GM19467 (cell line): ENCODE results near the gene SLC39A11.
"Not testable (repeated sequence)": the region's sequence is repeated elsewhere in the genome, so short reads cannot be mapped to it uniquely, and the experiment has no call there.

Experiments
- ATAC-seq: cut with Tn5 transposase; IDR thresholded peaks from one replicate; pipeline ENCODE4 v1.9.1; 2021; ENCODE audit warnings: mild to moderate bottlenecking, moderate library complexity; ENCODE audit not compliant: unreplicated experiment

SLC39A11 gene

DNA sequence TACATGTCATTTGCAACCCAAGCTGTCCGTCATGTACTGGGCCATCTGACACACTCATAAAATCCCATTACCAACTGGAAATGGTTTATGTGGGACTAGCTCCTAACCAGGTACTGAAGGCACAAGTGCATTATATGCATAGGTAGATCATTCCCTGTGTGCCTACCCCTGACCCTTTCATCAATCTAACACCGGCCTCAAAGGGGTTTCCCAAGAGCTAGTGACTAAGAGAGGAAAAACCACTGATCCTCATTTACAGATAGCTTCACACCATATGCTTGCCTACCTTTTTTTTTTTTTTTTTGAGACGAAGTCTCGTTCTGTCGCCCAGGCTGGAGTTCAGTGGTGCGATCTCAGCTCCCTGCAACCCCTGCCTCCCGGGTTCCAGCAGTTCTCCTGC is 449.8 kb downstream of the SLC39A11 start:
- ATAC-seq: no peak

DNA sequence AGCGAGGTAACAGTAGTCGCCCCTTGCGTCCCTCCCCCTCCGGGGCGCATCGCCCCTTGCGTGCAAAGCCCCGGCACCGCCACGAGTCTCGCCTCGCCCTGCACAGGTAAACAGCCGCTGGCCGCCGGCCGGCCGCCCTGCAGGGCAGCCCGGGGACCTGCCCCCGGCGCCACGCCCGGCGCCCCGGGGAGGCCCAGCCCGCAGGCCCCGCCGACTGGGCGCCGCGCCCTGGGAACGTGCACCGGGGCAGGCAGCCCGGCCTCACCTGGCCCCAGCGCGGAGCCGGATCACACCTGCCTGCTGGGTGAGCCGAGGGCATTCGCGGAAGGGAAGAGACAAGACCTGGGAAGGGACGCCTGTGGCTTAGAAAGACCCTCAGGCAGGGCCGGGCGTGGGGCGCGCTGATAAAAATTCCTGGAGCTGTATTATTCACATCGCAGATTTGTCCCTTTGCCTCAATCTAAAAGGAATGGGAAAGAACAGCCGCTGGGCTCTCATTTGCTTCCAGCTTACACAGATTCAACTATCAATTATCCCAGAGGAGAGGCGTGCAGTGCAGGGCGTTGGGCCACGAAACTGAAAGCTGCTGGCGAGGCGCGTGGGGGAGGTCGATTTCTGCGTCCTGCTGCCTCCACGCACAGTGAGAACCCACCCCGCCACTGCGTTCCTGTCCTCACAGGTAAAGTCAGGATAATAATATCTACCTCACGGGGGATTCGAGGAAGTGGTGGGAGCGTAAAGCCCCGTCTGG is 451.9 kb downstream of the SLC39A11 start:
- ATAC-seq: no peak

DNA sequence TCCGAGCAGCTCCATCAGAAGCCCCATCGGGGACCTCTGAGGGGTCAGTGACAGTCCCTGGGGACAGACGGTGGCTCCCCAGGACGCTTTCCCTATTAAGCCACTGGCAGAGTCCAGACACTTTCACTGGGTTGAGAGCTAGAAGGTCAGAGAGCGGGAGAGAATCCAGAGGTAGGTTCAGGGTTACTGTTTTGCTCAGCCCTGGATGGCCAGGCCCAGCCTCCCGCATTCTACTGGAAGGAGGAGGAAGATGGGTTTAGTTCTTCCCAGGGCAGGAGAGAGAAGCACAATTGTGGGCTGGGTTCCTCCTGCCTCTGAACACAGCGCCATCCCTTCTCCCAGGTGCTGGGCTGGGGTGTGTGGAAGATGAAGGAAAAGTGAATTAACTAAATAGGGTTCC is 452.8 kb downstream of the SLC39A11 start:
- no peak for ATAC-seq

- not testable (repeated sequence) for ATAC-seq
Observed at GRCh38 chr17:72638932-72639331, 453.6 kb downstream of the SLC39A11 start.

GRCh38 chr17:72635034-72635635 is 457.4 kb downstream of the SLC39A11 start:
- no peak for ATAC-seq

- ATAC-seq: no peak
Observed at GRCh38 chr17:72634621-72635020, 457.9 kb downstream of the SLC39A11 start.

- ATAC-seq: no peak
Observed at GRCh38 chr17:72631949-72632684, 460.4 kb downstream of the SLC39A11 start.

GRCh38 chr17:72631568-72631948 is 460.9 kb downstream of the SLC39A11 start:
- ATAC-seq: no peak

DNA sequence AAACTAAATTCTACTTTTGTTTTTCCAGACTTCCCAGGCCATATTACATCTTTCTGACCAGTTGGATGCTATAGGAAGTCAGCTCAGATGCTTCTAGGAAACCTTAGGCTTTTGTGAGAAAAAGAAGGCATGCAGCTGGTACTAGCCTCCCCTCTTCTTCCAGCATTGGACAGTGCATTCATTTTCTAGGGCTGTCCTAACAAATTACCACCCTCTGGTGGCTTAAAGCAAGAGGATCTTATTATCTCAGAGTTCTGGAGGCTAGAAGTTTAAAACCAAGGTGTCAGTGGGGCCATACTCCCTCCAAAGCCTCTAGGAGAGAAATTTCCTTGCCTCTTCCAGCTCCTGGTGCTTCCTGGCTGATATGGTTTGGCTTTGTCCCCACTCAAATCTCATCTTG is 467.8 kb downstream of the SLC39A11 start:
- ATAC-seq: no peak

DNA sequence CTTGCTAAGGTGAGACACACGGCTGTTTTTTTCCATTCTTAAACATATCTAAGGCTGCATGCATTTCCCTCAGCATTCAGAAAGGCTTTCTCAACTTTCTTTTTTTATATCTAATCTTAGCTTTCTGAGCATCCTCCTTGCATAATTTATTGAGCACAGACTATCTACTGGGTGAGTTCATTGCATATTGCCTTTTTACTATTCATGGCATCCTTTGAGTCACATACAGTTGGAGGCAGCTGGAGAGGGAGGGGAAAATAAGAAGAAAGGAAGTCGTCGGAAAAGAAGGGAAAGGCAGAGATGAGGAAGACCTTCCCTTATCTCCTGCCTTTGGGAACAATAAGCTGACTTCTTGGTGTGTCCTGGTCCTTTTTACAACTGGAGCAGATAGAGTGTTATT is 468.3 kb downstream of the SLC39A11 start:
- ATAC-seq: no peak

DNA sequence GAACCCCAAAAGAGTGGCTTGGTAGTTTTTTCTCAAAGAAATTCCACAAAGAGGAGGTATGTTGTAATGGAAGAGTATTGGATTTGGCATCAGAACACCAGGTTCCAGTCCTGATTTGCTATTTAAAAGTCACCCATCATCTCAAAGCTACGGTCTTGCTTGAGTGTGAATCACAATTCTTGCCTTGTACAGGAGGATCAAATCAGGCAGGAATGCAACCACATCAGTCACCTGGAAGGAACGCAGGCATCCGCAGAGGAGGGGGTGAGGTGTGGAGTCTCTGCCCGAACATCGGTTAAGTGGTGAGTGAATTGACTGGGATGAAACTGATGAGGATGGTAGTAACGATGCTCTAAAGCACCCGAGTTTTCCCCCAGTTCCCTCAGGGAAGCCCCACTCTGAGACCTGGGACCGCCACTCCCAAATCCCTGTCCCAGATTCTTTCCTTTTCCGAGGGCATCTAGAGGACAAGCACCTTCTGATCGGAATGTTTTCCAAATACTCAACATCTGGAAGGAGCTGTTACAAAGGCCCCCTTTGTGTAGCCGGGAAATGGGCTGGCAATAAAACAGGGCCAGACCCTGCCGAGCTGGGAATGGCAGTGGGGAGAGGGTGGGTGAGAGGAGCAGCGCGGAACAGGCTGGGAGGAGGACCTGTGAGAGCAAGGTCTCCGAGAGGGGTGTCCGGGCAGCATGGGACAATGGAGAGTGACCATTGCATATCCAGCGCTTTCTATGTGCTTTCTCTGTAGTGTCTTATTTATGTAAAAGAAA is 469.6 kb downstream of the SLC39A11 start:
- no peak for ATAC-seq

DNA sequence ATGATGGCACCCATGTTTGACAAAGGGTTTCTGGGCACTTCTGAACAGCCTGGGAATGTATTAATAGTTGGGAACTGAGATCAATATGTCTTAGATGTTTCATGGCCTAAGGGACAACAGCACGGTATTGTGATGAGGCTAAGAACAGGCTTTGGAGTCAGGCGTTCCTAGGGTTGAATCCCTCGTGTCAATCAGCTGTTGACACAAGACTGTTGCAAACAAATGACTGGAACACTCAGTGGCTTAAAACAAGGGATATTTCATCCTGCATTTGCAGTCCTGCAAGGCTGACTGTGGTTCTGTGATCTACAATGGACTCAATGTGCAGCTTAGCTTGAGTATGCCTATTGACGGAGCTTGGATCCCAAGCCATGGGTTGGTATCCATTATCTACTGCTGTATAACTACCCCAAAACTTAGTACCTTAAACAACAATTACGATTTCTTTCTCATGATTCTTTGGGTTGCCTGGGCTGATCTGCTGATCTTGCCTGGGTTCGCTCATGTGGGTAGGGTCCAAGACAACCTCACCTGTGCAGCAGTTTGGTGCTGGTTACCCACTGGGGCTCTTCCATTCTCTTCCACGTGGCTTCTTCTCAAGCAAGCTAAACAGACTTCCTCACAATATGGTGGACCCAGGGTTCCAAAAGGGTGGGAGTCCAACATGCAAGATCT is 472.4 kb downstream of the SLC39A11 start:
- no peak for ATAC-seq

GRCh38 chr17:72618001-72618509 is 474.4 kb downstream of the SLC39A11 start:
- peak; percentile 73 for ATAC-seq

DNA sequence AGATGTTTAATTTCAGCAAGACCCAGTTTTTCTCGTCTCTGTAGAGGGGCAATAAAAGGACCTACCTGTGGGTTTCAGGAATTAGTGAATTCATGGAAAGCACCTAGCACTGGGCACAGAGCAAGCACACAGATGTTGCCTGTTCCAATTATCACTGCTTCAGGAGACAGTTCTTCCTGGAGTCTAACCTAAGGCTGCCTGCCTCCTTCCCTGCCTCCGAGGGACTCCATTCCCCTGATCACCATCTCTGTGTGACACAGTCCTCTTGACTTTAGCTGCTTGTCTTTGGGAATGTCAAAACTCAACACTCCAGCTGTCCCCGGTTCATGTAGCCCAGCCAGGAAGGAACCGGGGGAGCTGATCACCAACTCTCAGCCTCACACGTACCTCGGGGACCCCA is 474.9 kb downstream of the SLC39A11 start:
- no peak for ATAC-seq

- no peak for ATAC-seq
Observed at GRCh38 chr17:72616447-72616846, 476.0 kb downstream of the SLC39A11 start.

DNA sequence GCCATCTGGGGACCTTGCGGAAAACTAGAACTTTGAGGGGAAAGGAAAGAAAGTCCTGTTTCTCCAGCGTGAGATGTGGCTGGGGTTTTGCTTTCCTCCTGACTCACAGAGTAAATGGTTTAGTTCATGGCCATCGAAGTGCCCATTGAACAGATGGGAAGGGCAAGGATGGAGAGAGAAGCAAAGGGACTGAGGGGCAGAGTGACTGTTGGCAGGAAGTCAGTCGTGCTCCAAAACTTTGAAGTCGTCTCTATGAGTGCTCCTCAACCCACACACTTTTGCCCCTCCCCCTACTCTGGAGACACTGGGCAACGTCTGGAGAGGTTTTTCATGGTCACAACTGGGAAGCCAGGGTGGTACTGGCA is 476.9 kb downstream of the SLC39A11 start:
- no peak for ATAC-seq

DNA sequence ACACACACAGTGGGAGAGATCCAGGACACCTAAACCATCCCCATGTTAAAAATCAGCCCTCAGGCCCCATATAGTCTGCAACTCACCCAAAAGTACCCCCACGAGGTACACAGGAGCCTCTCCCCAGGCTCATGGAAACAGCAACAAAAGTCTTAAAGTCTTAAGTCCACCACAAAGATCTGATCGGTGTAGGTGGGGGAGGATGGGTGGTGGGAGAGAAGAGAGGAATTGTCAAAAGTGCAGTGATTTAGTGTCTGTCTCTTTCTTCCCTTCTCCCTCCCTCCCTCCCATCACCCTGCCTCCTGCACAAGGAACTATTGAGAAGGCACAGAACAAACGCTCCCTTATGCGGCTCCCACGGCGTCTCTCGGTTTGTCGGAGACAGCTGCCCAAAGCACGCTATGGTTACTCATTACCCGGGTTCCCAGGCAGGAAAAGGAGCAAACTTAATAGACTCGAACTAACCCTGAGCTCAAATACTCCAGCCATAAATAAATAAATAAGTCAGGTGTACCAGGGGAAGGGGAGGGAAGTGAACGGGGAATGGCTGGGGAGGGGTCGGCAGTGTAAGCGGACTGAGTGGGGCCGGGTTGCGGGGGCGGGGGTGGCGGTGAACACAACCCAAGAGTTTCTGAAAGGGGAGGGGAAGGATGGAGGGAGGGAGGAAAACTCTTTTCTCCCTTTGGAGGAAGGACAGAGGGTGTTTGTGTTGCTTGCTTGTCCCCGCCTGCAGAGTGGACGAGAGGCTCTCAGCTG is 477.4 kb downstream of the SLC39A11 start:
- ATAC-seq: no peak

GRCh38 chr17:72614476-72614870 is 478.0 kb downstream of the SLC39A11 start:
- ATAC-seq: no peak

- ATAC-seq: no peak
Observed at GRCh38 chr17:72613806-72614292, 478.6 kb downstream of the SLC39A11 start.

GRCh38 chr17:72613396-72613795 is 479.1 kb downstream of the SLC39A11 start:
- ATAC-seq: no peak
